Body of pancreas (tissue), 4 donors: ENCODE measurements around the gene NELL2.

Experiments used
- POLR2A ChIP-seq, 3 donors: fragments of 450-650 bp; IDR thresholded peaks; one replicate each; pipeline ENCODE4 v1.6.1; 2016; ENCODE audit warnings: antibody characterized with exemption in 3 of 3, mild to moderate bottlenecking in 2 of 3
- TF ChIP-seq, protein P1 (sequence below), 7 experiments: fragments of 450-650 bp in 4 of 7; fragments of 200-600 bp in 3 of 7; sonication (generic) in 3 of 7; IDR thresholded peaks; one replicate each; pipeline ENCODE4 v1.5.1; 2016 to 2019; ENCODE audit warnings: antibody characterized with exemption in 7 of 7

DNA sequence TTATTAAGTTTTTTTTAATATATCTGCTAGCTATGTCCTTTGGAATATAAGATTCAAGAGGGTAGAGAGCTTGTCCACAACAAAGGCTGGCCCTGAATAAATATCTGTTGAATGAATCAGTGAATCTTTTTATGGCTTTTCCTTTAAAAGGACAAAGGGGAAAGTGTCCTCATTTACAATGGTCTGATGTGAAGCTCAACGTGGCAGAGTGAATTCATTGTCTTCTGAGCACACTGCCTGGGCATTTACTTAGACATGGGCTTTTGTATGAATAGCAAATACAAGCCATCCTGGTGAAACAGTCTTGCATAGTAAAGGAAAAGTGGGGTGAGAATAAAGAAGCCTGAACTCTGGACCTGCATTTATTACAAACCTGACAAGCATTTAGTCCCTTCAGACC is 201.2 kb downstream of the NELL2 start:
- TF ChIP-seq, protein P1, sequence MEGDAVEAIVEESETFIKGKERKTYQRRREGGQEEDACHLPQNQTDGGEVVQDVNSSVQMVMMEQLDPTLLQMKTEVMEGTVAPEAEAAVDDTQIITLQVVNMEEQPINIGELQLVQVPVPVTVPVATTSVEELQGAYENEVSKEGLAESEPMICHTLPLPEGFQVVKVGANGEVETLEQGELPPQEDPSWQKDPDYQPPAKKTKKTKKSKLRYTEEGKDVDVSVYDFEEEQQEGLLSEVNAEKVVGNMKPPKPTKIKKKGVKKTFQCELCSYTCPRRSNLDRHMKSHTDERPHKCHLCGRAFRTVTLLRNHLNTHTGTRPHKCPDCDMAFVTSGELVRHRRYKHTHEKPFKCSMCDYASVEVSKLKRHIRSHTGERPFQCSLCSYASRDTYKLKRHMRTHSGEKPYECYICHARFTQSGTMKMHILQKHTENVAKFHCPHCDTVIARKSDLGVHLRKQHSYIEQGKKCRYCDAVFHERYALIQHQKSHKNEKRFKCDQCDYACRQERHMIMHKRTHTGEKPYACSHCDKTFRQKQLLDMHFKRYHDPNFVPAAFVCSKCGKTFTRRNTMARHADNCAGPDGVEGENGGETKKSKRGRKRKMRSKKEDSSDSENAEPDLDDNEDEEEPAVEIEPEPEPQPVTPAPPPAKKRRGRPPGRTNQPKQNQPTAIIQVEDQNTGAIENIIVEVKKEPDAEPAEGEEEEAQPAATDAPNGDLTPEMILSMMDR (IDR thresholded peaks at IDR 0.05): no peak
- no peak for TF ChIP-seq POLR2A (IDR thresholded peaks at IDR 0.05)
